ENCODE results near the gene ESAM. TPM values are rescaled to one million over a fixed set of nuclear protein-coding genes. Genes with fewer than 3 reads are reported as not detected.

The ESAM gene, protein sequence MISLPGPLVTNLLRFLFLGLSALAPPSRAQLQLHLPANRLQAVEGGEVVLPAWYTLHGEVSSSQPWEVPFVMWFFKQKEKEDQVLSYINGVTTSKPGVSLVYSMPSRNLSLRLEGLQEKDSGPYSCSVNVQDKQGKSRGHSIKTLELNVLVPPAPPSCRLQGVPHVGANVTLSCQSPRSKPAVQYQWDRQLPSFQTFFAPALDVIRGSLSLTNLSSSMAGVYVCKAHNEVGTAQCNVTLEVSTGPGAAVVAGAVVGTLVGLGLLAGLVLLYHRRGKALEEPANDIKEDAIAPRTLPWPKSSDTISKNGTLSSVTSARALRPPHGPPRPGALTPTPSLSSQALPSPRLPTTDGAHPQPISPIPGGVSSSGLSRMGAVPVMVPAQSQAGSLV
- 0.35 TPM for polyA plus RNA-seq (2013, experiment 1 of 2; ENCODE audit: insufficient read length)
- 2.1 TPM for polyA plus RNA-seq (2013, experiment 2 of 2; ENCODE audit: insufficient read length)

DNA sequence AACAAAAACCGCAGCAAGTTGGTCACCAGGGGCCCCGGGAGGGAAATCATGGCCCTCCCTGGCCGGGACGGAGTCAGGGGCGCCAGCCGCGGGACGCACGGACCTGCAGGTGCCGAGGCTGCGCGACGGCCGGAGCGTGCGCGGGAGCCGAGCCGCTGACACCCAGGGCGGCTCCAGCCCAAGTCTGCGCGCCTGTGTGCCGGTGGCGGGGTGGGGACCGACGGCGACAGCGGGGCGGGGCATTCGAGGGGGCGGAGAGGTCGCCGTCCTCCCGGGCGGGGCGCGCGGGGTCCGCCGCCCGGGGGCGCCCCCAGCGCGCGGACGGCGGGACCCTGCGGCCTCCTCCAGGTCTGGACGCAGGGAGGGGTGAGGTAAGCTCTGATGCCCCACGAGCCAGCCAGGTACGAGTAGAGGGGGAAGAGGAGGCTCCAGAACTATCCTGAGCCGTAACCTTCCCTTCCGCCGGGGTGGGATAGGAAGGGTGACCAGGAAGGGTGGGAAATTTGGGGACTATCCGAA is at the start of gene ESAM:
Gene ESAM (minus strand): TSS at position 186 of the 519 bp plus-strand sequence. CDS start 136 bp downstream, at position 50.
- no peak for DNase-seq

DNA sequence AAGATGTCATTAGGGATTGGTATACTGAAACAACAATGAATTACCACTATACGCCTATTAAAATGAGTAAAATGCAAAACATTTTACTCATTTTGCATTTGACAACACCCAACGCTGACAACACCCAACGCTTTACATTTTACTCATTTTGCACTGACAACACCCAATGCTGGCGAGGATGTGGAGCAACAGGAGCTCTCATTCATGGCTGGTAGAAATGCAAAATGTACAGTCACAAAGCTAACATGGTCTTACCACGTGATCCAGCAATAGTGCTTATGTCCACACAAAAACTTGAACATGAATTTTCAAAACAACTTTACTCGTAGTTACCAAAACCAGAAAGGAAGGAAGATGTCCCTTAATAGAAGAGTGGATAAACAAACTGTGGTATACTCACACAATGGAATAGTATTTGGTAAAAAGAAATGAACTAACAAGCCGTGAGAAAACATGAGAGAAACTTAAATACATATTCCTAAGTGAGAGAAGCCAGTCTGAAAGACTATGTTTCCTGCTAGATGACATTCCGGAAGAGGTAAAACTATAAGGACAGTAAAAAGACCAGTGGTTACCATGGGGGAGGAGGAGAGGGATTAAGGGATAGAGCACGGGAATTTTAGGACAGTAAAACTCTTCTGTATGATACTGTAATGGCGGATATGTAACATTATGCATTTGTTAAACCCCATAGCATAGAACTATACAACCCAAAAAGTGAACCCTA is 49.5 kb upstream of the ESAM start:
- no peak for DNase-seq

DNA sequence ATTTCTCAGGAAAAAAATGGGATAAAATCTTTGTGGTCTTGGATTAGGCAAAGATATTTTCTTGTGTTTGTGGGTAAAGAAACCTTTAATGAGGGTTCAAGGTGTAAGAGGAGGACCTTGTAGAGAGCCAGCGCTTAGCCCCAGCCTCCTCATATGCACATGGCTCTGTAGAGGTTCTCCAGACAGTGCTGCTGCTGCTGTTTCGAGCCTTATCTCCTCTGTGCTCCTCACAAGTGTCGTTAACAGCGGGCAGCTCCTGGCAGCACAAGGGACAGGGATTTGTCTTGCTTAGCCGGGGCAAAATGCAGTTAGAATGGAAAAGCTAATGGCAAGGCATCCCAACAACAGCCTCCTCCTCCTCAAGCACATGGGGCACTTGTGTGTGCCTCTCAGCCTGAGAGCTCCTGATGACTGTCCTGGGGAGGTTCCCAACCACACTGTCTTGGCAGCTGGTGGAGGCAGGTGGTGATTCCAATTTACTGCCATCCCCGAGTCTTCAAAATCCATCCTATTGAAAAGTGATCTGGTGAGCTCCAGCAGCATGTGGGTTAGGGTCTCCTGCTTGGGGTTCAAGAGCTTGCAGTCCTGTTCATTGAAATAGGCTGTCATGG is 45.7 kb upstream of the ESAM start:
- no peak for DNase-seq

DNA sequence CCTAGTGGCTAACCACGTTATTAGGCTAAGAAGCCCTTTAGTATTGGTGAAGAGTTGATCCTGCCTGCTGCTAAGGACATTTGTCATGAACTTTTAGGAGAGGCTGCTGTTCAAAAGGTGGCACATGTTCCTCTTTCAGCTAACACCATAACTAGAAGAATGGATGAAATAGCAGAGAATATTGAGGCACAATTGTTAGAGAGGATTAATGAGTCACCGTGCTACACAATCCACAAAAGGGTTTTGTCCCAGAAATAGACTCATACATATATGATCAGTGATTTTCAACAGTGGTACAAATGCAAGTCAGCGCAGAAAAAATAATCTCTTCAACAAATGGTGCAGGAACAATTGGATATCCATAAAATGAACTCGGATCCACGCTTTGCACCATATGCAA is 45.1 kb upstream of the ESAM start:
- DNase-seq, result no peak

DNA sequence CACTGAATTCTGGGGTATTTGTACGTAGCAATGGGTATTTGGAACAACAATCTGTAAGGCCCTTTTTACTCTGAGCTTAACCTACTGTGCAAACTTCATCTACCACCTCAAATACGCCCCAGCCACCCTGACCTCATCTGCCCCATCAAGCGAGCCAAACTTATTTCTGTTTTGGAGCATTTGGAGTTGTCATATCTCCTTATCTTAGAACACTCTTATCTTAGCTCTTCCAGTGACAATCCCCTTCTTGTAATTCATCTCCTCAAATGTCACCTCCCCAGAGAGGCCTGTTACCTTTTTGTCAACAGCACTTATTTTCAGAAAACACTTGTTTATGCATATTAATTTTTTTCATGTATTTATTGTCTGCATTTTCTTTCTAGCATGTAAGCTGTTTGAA is 42.8 kb upstream of the ESAM start:
- DNase-seq, result no peak

DNA sequence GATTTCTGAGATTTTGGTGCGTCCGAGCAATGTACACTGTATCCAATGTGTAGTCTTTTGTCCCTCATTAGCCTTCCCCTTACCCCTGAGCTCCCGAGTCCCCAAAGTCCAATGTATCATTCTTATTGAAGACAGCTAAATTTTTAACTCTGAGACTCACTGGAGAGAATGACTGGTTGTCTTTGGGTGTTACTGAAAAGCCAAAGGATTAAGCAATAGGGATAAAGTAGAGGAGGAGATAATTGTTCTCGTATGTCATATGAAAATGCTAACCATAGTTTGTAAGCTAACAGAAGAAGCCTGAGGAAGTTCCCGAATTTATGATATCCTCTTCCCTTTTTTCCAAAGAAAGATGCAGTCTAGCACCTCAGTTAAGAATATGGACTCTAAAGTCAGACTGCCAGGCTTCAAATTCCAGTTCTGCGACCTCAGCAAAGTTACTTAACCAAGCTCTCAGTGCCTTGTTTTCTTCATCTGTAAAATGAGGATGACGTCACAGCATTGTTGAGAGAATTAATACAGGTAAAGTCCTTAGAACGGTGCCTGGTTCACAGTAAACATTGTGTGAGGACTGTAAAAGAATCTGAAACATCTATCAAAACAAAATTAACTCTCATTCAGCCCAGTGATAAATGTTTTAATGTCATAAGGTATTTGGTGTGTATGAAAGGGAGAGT is 39.7 kb upstream of the ESAM start:
- peak; percentile 12 for DNase-seq

DNA sequence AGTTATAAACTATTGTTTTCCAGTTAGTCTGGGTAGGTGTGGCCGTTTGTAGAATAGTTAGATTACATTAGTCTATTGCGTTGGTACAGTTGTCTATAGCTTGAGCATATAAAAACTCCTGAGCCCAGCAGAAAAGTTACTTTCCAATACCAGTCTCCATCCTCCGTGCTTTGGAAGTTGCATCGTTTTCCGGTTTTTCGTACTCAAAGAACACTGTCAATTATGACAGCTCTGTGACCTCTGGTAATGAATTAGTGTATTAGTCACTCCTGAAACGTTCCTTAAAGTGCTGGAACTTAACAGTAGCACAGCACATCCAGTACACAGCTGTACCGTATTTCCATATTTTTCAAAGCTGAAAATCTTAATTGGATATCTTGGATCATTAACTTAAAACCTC is 38.9 kb upstream of the ESAM start:
- peak; percentile 38 for DNase-seq

DNA sequence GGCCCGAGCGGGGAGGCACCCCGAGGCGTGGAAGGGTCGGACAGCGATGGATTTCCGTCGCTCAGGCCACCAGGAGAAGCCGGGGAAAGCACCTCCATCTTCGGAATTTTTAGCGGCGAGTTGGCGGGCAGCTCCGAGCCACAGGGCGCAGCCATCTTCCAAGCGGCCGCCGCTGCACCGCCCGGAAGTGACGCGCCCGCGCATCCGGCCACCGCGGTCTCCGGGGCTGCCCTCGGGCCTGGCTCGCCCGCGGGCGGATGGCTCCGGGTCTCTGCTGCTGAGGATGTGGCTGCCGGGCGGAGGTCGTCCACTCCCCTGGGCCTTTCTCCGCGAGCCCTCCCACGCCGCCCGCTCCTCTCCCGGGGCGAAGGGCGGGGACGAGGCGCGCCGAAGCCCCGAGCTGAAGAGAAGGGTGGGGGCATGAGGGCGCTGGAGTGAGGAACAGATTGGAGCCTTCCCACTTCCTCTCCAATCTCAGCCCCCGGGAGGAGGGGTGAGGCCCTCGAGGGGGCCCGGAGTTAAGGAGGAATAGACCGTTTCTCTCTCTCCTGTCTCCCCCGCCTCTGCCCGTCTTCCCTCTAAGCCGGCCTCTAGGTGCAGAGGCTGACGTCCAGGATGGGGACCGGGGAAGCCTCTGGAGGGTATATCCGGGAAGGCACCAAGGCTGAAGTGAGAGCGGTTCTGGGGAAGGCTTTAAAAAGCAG is 38.3 kb upstream of the ESAM start, which contains the start of gene MSANTD2:
Gene MSANTD2 (minus strand): TSS at position 181 of the 704 bp plus-strand sequence. CDS start 26 bp downstream, at position 155.
- peak; percentile 81 for DNase-seq

DNA sequence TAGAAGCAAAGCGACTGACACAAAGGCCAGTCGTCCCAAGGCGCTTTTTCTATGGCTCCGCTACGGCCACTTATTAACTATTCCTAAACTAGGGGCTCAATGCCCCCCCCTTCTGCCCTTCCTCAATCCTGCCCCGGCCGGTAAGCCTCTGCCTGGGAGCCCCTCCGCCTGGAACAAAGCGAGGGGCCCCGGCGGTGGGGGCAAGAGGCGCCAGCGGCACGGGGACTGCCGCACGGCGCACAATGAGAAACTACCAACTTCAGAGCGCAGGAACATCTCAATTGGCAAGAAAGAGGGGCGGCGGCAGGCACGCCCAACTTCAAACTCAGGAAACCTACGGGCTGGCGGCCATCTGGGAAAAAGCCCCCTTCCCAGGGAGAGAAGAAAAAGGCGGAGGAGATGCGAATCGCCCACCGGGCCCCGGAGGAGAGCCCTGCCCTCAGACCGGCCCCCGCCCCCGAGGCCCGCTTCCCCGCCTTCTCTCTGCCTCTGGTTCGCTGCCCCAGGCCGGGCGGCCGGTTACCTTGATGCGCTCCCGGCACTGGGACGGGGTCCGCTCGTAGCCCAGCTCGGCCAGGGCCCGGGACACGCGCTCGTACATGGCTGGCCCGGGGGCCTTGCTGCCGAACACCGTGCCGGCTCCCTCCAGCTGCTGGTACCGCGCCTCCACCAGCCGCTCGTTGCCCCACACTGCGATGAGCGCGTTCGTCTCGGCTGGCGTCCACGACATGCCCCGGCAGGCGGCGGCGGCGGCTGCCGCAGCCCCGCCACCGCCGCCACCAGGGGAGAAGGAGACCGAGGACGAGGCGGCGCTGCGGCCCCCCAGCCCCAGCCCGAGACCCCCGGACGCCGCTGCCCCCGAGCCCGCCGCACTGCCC is 37.5 kb upstream of the ESAM start:
- DNase-seq, result peak; percentile 19

DNA sequence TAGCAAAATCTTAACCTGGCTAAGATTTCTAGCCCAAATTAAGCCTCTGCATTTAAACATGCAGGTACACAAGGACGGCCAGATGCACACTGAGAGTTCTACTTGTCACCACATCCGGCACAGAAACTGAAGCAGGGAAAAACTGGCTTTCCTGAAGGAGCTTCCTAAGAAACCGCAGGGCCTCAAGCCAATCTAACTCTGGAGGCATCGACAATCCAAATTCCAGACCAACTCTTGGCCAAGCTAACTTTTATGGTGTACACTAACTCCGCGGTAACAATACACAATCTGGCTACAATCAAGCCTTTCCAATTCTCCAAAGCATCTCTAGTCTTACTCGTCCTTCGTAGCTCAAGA is 36.9 kb upstream of the ESAM start:
- DNase-seq, result peak; percentile 66

DNA sequence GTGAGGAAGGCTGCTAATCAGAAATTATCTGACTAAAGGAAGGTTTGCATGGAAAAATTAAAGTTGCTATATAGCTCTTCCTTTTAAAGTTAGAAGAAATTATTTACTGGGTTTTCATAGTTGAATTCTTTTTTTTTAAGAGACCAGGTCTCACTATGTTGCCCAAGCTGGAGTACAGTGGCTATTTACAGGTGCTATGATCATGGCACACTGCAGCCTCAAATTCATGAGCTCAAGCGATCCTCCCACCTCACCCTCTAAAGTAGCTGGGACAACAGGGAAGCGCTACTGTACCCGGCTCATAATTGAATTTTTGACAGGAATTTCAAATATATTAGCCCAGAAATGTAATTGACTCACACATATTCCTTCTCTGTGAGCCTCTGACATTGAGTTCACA is 34.2 kb upstream of the ESAM start:
- no peak for DNase-seq

DNA sequence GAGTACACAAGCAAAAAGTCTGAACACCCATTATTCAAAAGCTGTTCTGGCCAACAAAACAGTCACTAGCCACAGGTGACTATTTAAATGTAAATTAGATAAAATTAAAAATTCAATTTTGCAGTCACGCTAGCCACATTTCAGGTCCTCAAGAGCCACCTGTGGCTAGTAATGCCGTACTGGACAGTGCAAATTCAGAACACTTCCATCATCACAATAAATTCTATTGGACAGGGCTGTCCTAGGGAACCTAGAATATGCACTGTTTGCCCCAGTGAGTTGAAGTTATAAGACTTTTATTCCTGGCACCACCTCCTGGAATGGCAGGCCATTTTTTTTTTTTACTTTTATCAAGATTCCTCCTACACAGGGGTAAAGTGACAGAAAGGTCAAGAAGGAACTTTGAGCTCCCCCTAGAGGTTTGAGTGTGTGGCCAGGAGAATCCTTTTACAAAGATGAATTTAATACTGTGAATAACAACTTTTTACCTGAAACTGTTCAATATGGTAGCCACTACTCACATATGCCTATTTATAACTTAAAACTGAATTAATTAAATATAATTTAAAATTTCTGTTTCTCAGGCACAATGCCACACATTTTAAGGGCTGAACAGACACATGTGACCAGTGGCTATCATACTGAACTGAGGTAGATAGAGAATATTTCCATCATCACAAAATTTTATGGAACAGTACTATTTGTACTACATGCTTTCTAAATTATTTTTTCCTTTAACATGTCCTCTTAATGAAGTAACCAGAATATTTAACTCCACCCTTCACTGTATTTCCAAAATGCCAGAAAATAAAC is 31.6 kb upstream of the ESAM start:
- peak; percentile 50 for DNase-seq

DNA sequence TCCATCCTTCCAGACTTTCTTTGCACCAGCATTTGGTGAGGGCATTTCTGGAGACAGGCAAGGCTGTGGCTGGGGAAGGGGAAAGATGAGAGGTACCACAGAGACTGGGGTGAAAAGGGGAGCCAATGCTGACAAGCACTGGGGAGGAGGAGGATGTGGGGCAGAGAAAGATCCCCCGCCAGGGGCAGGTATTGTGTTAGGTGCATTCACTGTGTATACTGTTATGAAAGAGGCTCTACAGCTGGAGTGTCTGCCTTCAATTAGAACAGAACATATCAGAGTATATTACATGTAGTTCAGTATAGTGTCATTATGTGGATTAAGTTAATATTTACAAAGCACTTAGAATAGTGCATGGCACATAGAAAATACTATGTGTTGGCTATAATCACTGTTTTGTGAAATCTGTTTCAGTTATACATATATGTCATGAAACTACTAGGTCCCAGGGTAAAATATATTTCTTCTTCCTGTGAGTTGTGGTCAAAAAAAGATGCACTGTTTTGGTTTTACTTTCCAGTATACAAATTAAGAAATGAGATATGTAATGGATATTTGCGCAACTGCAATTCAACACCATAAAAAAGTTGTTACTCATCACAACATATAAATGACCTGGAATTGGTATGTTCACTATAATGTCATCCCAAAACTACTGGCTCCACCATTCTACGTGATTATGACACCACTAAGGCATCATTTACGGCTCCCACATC is 29.7 kb upstream of the ESAM start:
- DNase-seq, result no peak

DNA sequence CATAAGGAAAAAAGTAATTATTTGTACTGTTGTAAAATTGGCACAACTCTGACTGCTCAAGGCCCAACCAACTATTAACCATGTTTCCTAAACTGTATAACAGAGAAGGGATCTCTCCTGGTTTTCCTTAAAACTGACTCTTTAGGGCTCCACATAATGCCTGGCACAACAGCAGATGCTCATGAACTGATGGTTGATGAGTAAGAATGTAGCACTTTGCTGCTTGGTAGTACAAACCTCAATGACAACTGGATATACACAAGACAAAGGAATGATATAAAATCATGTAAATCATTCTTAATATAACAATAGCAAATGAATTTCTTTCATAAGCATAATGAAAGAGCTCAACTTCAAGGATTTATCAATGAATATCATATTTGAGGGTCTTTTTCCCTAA is 26.4 kb upstream of the ESAM start:
- DNase-seq, result no peak

DNA sequence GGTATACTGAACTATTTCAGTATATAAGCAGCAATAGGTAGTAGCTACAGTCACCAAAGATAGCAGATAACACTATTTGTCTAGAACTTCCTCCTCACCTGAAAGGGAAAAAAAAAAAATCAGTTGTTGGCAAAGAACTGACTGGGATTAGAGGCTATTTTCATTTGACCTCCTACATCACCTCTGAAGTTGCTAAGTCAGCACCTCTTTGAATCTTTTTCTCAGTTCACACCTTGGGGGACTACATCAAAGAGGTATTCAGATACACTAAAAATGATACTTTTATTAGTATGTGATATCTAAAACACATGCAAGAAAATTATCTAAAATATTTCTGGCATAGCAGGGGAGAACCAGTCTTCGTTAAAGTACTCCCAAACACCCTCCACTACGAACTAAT is 22.0 kb upstream of the ESAM start:
- DNase-seq, result no peak

DNA sequence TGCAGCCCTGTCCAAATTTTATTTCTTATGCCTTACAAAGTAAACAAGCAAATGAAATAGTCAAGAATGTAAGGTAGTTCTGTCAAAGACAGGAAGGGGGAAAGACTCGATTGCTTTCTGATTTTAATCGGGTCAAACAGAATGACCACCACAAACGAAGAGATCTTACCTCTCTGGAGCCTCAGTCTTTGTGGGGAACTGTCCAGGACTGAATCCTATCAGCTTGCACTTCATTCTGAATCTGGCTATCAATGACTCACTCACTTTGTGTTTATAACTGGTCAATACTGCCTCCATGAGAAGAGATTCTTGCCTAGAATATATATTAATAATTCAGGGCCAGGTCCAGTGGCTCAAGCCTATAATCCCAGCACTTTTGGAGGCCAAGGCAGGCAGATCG is 20.9 kb upstream of the ESAM start:
- DNase-seq, result no peak

DNA sequence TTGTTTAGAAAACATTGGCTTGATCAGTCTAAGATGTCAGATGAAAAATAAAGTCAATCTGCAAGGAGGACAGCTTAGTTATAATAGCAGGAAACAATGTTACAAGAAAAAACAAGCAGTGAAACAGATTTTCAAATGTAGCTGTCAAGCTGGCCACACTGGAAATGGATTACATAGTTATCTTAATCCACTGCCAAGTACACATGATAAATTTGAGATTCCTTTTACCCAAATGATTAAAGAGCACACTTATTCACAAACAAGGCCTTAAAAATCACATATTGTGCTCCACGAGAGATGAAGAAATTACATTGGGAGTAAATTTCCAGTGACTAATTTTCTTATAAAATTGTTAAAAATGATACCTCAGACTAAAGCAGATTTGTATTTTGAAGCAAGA is 17.5 kb upstream of the ESAM start:
- no peak for DNase-seq

DNA sequence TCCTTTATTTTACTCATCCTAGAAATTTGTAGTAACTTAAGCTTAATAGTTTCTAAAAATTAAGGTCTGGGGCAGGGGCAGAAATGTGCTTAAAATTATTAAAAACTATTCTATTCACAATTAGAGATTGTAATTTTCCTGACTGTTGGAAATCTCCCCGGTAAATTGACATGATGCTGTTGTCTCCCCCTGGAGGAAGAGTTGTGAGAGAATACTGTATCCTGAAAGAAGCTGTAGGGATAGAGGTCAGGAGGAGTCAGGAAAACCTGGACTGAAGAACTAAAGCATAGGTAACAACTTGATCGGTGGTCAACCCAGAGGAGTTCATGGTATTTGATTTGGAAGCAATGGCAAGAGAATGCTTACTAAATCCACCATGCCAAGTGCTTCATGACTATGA is 16.2 kb upstream of the ESAM start:
- DNase-seq, result no peak
